Measurements from ENCODE around the gene COBL. TPM values are rescaled to one million over a fixed set of nuclear protein-coding genes. Genes with fewer than 3 reads are reported as not detected.

The COBL gene
- total RNA-seq, 6 experiments from 2014 or later: not detected

GRCh38 chr7:51265066-51265907, 51.3 kb downstream of the COBL start:
- DNase-seq: no peak
- H3K4me3 Mint-ChIP-seq: no peak overlapping the region
- H3K36me3 Mint-ChIP-seq (ENCODE audit: low read depth): no peaks in the 10 kb centered on the region
- H3K9me3 Mint-ChIP-seq: peaks cover 16% of the 10 kb centered on the region; the same call in 1 of the 2 replicates
- H3K4me1 Mint-ChIP-seq (ENCODE audit: low read depth): no peaks in the 10 kb centered on the region
- no peak for TF ChIP-seq CTCF (IDR thresholded peaks at IDR 0.05)
- no peak overlapping the region for H3K27ac Mint-ChIP-seq
- H3K27me3 Mint-ChIP-seq (ENCODE audit: insufficient read depth): peaks cover 3% of the 10 kb centered on the region

- Mint-ChIP-seq H3K27ac (no peak overlapping the region), H3K27me3 (ENCODE audit: insufficient read depth) (peaks cover 3% of the 10 kb centered on the region), H3K36me3 (ENCODE audit: low read depth) (no peaks in the 10 kb centered on the region), H3K4me3 (no peak overlapping the region), H3K9me3 (peaks cover 16% of the 10 kb centered on the region; the same call in 1 of the 2 replicates), H3K4me1 (ENCODE audit: low read depth) (no peaks in the 10 kb centered on the region)
- no peak for DNase-seq
- TF ChIP-seq CTCF (IDR thresholded peaks at IDR 0.05): no peak
Observed at GRCh38 chr7:51263631-51264484, 52.8 kb downstream of the COBL start.

- Mint-ChIP-seq H3K4me1 (ENCODE audit: low read depth) (no peaks in the 10 kb centered on the region), H3K4me3 (no peak overlapping the region), H3K27ac (no peak overlapping the region)
Observed at GRCh38 chr7:51262796-51263531, 53.6 kb downstream of the COBL start.

GRCh38 chr7:51261950-51262795, 54.4 kb downstream of the COBL start:
- H3K4me1 Mint-ChIP-seq (ENCODE audit: low read depth): no peaks in the 10 kb centered on the region
- TF ChIP-seq CTCF (IDR thresholded peaks at IDR 0.05): no peak
- H3K36me3 Mint-ChIP-seq (ENCODE audit: low read depth): no peaks in the 10 kb centered on the region
- peaks cover 3% of the 10 kb centered on the region for H3K27me3 Mint-ChIP-seq (ENCODE audit: insufficient read depth)
- no peak for DNase-seq
- H3K4me3 Mint-ChIP-seq: no peak overlapping the region
- H3K27ac Mint-ChIP-seq: no peak overlapping the region
- H3K9me3 Mint-ChIP-seq: peaks cover 19% of the 10 kb centered on the region; the same call in 1 of the 2 replicates

More at GRCh38 chr7:51262796-51263531, 53.6 kb downstream of the COBL start:
- Mint-ChIP-seq H3K36me3 (ENCODE audit: low read depth) (no peaks in the 10 kb centered on the region), H3K27me3 (ENCODE audit: insufficient read depth) (peaks cover 3% of the 10 kb centered on the region), H3K9me3 (peaks cover 19% of the 10 kb centered on the region; the same call in 1 of the 2 replicates)
- no peak for DNase-seq
- TF ChIP-seq CTCF (IDR thresholded peaks at IDR 0.05): no peak

All from HFFc6 (cell line).